K562 (cell line): ENCODE measurements around the gene ZNF275. TPM values are rescaled to one million over a fixed set of nuclear protein-coding genes. Genes with fewer than 3 reads are reported as not detected.

Experiments used
- CBFB ChIP-seq: sonication (generic); formaldehyde crosslinking; IDR thresholded peaks from 2 replicates; pipeline ENCODE4 v1.4.0; 2020; ENCODE audit warnings: mild to moderate bottlenecking, missing genetic modification reagents
- EHMT2 ChIP-seq: fragments of 450-650 bp; IDR thresholded peaks from 2 replicates; pipeline ENCODE4 v1.6.1; 2018; ENCODE audit warnings: antibody characterized with exemption
- FOXK2 ChIP-seq, 2 experiments: fragments of 450-650 bp; IDR thresholded peaks in 1 of 2; conservative IDR thresholded peaks in 1 of 2; 2 replicates each; pipeline ENCODE4 v1.6.1; 2016; ENCODE audit warnings: low read depth in 2 of 2, mild to moderate bottlenecking in 1 of 2
- GABPA ChIP-seq: fragments of 200-800 bp; sonication (Bioruptor generic); conservative IDR thresholded peaks from 2 replicates; pipeline ENCODE4 v1.6.1; 2016; ENCODE audit warnings: low read depth, missing genetic modification characterization, missing compliant biosample characterization
- HDGF ChIP-seq: fragments of 450-650 bp; IDR thresholded peaks from 2 replicates; pipeline ENCODE4 v1.6.1; 2016
- NCOA1 ChIP-seq: fragments of 450-650 bp; IDR thresholded peaks from 2 replicates; pipeline ENCODE4 v1.6.1; 2016; ENCODE audit warnings: low read depth
- TSC22D4 ChIP-seq: fragments of 450-650 bp; IDR thresholded peaks from 2 replicates; pipeline ENCODE4 v1.6.1; 2016; ENCODE audit warnings: missing genetic modification characterization, missing biosample characterization, control low read depth
- U2AF1 ChIP-seq: fragments of 200-400 bp; formaldehyde crosslinking; optimal IDR thresholded peaks from 2 replicates; pipeline ENCODE3; 2017; ENCODE audit warnings: mild to moderate bottlenecking, low read depth, low read length, moderate library complexity
- ZKSCAN1 ChIP-seq: fragments of 150-350 bp; IDR thresholded peaks from 2 replicates; pipeline ENCODE4 v1.6.1; 2016; ENCODE audit warnings: low read depth, low read length
- ZNF217 ChIP-seq: sonication (generic); formaldehyde crosslinking; IDR thresholded peaks from 2 replicates; pipeline ENCODE4 v1.8.0; 2022; ENCODE audit warnings: mild to moderate bottlenecking, missing genetic modification reagents
- ZNF324 ChIP-seq: fragments of 250-450 bp; sonication (Bioruptor Pico); IDR thresholded peaks from 2 replicates; pipeline ENCODE4 v1.4.0; 2020; ENCODE audit warnings: mild to moderate bottlenecking
- ZNF384 ChIP-seq: IDR thresholded peaks from 2 replicates; pipeline ENCODE4 v1.6.1; 2012; ENCODE audit warnings: low read depth, low read length, improper control_type of control experiment
- ZNF644 ChIP-seq: fragments of 200-800 bp; sonication (Bioruptor generic); IDR thresholded peaks from 2 replicates; pipeline ENCODE4 v1.6.1; 2016; ENCODE audit warnings: low read depth, missing genetic modification characterization, missing compliant biosample characterization
- ZSCAN29 ChIP-seq: fragments of 450-650 bp; IDR thresholded peaks from 2 replicates; pipeline ENCODE4 v1.6.1; 2017
- polyA plus RNA-seq, 8 experiments: library from polyadenylated mRNA; depleted of rRNA in 4 of 8; stranded (reverse) in 5 of 8; unstranded in 3 of 8; fragments of >200 nt; fragmentation: Nextera tagmentation in 2 of 8; fragmentation: Illumina TruSeq in 1 of 8; extraction: Ambion mirVana in 2 of 8; extraction: Trizol in 1 of 8; gene quantifications; 2 replicates each; pipeline versions ENCODE4 v1.2.1 to v1.2.3, GENCODE V29; 2011 to 2014; ENCODE audit warnings: inconsistent platforms in 1 of 8, missing spikeins in 1 of 8
- total RNA-seq, 7 experiments: library from RNA; depleted of rRNA in 6 of 7; stranded (reverse); fragments of >200 nt in 6 of 7; fragmentation: Illumina TruSeq in 2 of 7; extraction: Trizol in 2 of 7; gene quantifications; 2 replicates each; pipeline versions ENCODE4 v1.2.1 to v1.2.3, GENCODE V29; 2011 to 2021; ENCODE audit warnings: low replicate concordance in 1 of 7
- TF ChIP-seq, protein P1 (sequence below): sonication (generic); formaldehyde crosslinking; IDR thresholded peaks from 2 replicates; pipeline ENCODE4 v1.8.1; 2023; ENCODE audit warnings: mild to moderate bottlenecking, missing genetic modification reagents
- TF ChIP-seq, protein P2 (sequence below): fragments of 250-450 bp; sonication (Bioruptor Pico); IDR thresholded peaks from 2 replicates; pipeline ENCODE4 v1.4.0; 2020; ENCODE audit warnings: borderline replicate concordance
- TF ChIP-seq, protein P3 (sequence below), 2 experiments: fragments of 450-650 bp in 1 of 2; sonication (generic) in 1 of 2; formaldehyde crosslinking in 1 of 2; IDR thresholded peaks in 1 of 2; conservative IDR thresholded peaks in 1 of 2; 2 replicates each; pipeline versions ENCODE4 v1.6.1 to v1.8.1; 2016 to 2023; ENCODE audit warnings: mild to moderate bottlenecking in 2 of 2, moderate library complexity in 2 of 2, inconsistent platforms in 1 of 2, missing genetic modification reagents in 1 of 2
- TF ChIP-seq, protein P4 (sequence below): IDR thresholded peaks from 2 replicates; pipeline ENCODE4 v1.6.1; 2014; ENCODE audit warnings: antibody characterized with exemption
- TF ChIP-seq, protein P5 (sequence below): IDR thresholded peaks from 2 replicates; pipeline ENCODE4 v1.6.1; 2016; ENCODE audit warnings: missing genetic modification characterization, missing compliant biosample characterization
- TF ChIP-seq, protein P6 (sequence below): sonication (generic); formaldehyde crosslinking; IDR thresholded peaks from 2 replicates; pipeline ENCODE4 v1.8.0; 2022; ENCODE audit warnings: mild to moderate bottlenecking, missing genetic modification reagents

ZNF275 gene
- total and polyA plus RNA-seq, 9 of the 15 experiments (the other 6 are each of a cell fraction or from before 2014, with no cell fraction given): 2.1 to 19.1 (median 12.0) TPM

DNA sequence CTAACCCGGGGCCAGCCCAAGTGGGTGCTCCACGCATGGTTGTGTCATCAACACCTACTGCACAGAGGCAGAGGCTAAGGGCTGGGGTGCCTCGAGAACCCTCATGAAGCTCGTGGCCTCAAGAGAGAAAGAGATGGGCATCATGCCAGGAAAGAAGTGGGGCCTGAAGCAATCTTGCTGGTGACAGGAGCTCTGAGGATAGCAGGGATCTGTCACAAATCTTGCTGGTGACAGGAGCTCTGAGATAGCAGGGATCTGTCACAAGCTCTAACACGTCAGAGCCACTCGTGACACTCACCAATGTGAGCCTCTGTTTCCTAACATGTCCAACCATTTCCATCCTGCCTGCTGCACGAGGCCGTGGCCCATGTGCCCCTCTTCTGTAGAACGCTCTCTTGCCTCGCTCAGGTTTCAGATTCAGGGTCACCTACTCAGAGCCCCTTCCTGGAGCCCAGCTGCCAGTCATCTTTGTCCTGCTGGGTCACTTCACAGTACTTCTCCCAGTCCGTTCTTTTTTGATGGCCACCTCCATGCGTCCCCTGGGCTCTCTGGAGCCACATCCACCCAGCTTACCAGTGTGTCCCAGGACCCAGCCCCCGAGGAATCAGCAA, 46.1 kb downstream of the ZNF275 start (continued):
- TF ChIP-seq, protein P1, sequence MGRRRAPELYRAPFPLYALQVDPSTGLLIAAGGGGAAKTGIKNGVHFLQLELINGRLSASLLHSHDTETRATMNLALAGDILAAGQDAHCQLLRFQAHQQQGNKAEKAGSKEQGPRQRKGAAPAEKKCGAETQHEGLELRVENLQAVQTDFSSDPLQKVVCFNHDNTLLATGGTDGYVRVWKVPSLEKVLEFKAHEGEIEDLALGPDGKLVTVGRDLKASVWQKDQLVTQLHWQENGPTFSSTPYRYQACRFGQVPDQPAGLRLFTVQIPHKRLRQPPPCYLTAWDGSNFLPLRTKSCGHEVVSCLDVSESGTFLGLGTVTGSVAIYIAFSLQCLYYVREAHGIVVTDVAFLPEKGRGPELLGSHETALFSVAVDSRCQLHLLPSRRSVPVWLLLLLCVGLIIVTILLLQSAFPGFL: no peak
- no peak for TF ChIP-seq TSC22D4 (tag)
- TF ChIP-seq HDGF: no peak
- no peak for TF ChIP-seq ZKSCAN1
- no peak for TF ChIP-seq EHMT2
- TF ChIP-seq U2AF1: no peak
- TF ChIP-seq, protein P2, sequence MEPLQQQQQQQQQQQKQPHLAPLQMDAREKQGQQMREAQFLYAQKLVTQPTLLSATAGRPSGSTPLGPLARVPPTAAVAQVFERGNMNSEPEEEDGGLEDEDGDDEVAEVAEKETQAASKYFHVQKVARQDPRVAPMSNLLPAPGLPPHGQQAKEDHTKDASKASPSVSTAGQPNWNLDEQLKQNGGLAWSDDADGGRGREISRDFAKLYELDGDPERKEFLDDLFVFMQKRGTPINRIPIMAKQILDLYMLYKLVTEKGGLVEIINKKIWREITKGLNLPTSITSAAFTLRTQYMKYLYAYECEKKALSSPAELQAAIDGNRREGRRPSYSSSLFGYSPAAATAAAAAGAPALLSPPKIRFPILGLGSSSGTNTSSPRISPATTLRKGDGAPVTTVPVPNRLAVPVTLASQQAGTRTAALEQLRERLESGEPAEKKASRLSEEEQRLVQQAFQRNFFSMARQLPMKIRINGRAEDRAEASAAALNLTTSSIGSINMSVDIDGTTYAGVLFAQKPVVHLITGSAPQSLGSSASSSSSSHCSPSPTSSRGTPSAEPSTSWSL (CRISPR knock-in tag): no peak
- no peak for TF ChIP-seq ZNF384
- no peak for TF ChIP-seq FOXK2 (conservative IDR thresholded peaks at IDR 0.05 in 1 of 2, IDR thresholded peaks at IDR 0.05 in 1 of 2; ENCODE audit: low read depth in 2 of 2)
- no peak for TF ChIP-seq ZNF217 (CRISPR knock-in tag)
- TF ChIP-seq ZNF324: no peak
- TF ChIP-seq, protein P3, sequence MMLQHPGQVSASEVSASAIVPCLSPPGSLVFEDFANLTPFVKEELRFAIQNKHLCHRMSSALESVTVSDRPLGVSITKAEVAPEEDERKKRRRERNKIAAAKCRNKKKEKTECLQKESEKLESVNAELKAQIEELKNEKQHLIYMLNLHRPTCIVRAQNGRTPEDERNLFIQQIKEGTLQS (IDR thresholded peaks at IDR 0.05): 0 out of 2 replicates have a peak, but pooled peaks have one; percentile 12
- TF ChIP-seq, protein P3 (CRISPR knock-in tag; conservative IDR thresholded peaks at IDR 0.05): no peak
- TF ChIP-seq, protein P4, sequence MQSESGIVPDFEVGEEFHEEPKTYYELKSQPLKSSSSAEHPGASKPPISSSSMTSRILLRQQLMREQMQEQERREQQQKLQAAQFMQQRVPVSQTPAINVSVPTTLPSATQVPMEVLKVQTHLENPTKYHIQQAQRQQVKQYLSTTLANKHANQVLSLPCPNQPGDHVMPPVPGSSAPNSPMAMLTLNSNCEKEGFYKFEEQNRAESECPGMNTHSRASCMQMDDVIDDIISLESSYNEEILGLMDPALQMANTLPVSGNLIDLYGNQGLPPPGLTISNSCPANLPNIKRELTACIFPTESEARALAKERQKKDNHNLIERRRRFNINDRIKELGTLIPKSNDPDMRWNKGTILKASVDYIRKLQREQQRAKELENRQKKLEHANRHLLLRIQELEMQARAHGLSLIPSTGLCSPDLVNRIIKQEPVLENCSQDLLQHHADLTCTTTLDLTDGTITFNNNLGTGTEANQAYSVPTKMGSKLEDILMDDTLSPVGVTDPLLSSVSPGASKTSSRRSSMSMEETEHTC: peak; percentile 75; the same call in 1 of the 2 replicates
- no peak for TF ChIP-seq CBFB (CRISPR knock-in tag)
- TF ChIP-seq ZSCAN29: no peak
- no peak for TF ChIP-seq NCOA1
- TF ChIP-seq, protein P5, sequence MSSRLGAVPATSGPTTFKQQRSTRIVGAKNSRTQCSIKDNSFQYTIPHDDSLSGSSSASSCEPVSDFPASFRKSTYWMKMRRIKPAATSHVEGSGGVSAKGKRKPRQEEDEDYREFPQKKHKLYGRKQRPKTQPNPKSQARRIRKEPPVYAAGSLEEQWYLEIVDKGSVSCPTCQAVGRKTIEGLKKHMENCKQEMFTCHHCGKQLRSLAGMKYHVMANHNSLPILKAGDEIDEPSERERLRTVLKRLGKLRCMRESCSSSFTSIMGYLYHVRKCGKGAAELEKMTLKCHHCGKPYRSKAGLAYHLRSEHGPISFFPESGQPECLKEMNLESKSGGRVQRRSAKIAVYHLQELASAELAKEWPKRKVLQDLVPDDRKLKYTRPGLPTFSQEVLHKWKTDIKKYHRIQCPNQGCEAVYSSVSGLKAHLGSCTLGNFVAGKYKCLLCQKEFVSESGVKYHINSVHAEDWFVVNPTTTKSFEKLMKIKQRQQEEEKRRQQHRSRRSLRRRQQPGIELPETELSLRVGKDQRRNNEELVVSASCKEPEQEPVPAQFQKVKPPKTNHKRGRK (tag): no peak
- peak; percentile 74; the same call in 1 of the 2 replicates for TF ChIP-seq ZNF644 (tag)
- no peak for TF ChIP-seq GABPA (tag)
- TF ChIP-seq, protein P6, sequence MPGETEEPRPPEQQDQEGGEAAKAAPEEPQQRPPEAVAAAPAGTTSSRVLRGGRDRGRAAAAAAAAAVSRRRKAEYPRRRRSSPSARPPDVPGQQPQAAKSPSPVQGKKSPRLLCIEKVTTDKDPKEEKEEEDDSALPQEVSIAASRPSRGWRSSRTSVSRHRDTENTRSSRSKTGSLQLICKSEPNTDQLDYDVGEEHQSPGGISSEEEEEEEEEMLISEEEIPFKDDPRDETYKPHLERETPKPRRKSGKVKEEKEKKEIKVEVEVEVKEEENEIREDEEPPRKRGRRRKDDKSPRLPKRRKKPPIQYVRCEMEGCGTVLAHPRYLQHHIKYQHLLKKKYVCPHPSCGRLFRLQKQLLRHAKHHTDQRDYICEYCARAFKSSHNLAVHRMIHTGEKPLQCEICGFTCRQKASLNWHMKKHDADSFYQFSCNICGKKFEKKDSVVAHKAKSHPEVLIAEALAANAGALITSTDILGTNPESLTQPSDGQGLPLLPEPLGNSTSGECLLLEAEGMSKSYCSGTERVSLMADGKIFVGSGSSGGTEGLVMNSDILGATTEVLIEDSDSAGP (CRISPR knock-in tag): no peak
